ENCODE results near the gene PLAC1. TPM values are rescaled to one million over a fixed set of nuclear protein-coding genes. Genes with fewer than 3 reads are reported as not detected.

Gene PLAC1
- total RNA-seq, 1 experiment from 2014 or later, result 0.34 TPM

- DNase-seq (ENCODE audit: low read depth, low spot score) (no peak), ATAC-seq (no peak)
- TF ChIP-seq EZH2phosphoT487 (IDR thresholded peaks at IDR 0.05; ENCODE audit: borderline replicate concordance) (no peak), CTCF (IDR thresholded peaks at IDR 0.05 in 2 of 3, conservative IDR thresholded peaks at IDR 0.05 in 1 of 3; ENCODE audit: borderline replicate concordance in 1 of 3, insufficient read depth in 1 of 3, low read depth in 2 of 3, low read length in 2 of 3) (no peak), CEBPB (IDR thresholded peaks at IDR 0.05; ENCODE audit: low read depth) (no peak), POLR2AphosphoS5 (IDR thresholded peaks at IDR 0.05; ENCODE audit: low read depth, low read length) (no peak), JUND (IDR thresholded peaks at IDR 0.05) (no peak), EGR1 (IDR thresholded peaks at IDR 0.05; ENCODE audit: low read depth) (no peak), EZH2 (IDR thresholded peaks at IDR 0.05) (no peak), CBX3 (IDR thresholded peaks at IDR 0.05; ENCODE audit: low read depth) (no peak), POLR2A (IDR thresholded peaks at IDR 0.05; ENCODE audit: borderline replicate concordance, extremely low read depth, insufficient read depth, insufficient read length) (no peak), ELF1 (IDR thresholded peaks at IDR 0.05; ENCODE audit: borderline replicate concordance, low read depth) (no peak), RAD21 (IDR thresholded peaks at IDR 0.05; ENCODE audit: low read depth) (no peak), FOSL1 (IDR thresholded peaks at IDR 0.05; ENCODE audit: low read depth) (no peak), SRF (IDR thresholded peaks at IDR 0.05; ENCODE audit: low read depth) (no peak), YY1 (IDR thresholded peaks at IDR 0.05; ENCODE audit: extremely low read depth, insufficient replicate concordance, low read depth, low read length) (no peak)
- TF ChIP-seq, protein P1, sequence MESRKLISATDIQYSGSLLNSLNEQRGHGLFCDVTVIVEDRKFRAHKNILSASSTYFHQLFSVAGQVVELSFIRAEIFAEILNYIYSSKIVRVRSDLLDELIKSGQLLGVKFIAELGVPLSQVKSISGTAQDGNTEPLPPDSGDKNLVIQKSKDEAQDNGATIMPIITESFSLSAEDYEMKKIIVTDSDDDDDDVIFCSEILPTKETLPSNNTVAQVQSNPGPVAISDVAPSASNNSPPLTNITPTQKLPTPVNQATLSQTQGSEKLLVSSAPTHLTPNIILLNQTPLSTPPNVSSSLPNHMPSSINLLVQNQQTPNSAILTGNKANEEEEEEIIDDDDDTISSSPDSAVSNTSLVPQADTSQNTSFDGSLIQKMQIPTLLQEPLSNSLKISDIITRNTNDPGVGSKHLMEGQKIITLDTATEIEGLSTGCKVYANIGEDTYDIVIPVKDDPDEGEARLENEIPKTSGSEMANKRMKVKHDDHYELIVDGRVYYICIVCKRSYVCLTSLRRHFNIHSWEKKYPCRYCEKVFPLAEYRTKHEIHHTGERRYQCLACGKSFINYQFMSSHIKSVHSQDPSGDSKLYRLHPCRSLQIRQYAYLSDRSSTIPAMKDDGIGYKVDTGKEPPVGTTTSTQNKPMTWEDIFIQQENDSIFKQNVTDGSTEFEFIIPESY (IDR thresholded peaks at IDR 0.05; ENCODE audit: extremely low read depth, insufficient replicate concordance, low read length), result no peak
- CTCF ChIA-PET, result no interaction called here
- Histone ChIP-seq H3K79me2 (ENCODE audit: insufficient read depth, low read length) (no peaks in the 10 kb centered on the region), H3K36me3 (ENCODE audit: control insufficient read depth in 1 of 2, insufficient read depth in 2 of 2, low read length in 2 of 2) (no peaks in the 10 kb centered on the region), H3K27me3 (ENCODE audit: insufficient read depth, low read length) (peaks cover 3% of the 10 kb centered on the region; the same call in 1 of the 2 replicates), H2AFZ (ENCODE audit: low read depth, low read length, poor library complexity, severe bottlenecking) (no peak overlapping the region), H3K4me1 (ENCODE audit: control insufficient read depth in 1 of 2, insufficient read depth in 2 of 2, low read length in 2 of 2) (peaks cover 5 to 8% of the 10 kb centered on the region in 2 experiments), H3K9me2 (ENCODE audit: insufficient read depth) (no peaks in the 10 kb centered on the region), H3K27ac (ENCODE audit: low read depth, low read length) (no peak overlapping the region), H3K9me3 (ENCODE audit: control insufficient read depth in 1 of 2, insufficient read depth in 1 of 2, low read depth in 1 of 2, low read length in 2 of 2) (no peaks in the 10 kb centered on the region), H3K4me3 (replicated peaks in 1 of 2; ENCODE audit: low read depth in 1 of 2, low read length in 2 of 2) (no peak overlapping the region), H3K9ac (ENCODE audit: low read length) (no peak overlapping the region), H4K20me1 (ENCODE audit: insufficient read depth) (no peaks in the 10 kb centered on the region), H3K4me2 (ENCODE audit: low read length) (no peak overlapping the region)
- RAD21 ChIA-PET (ENCODE audit: low non-redundant PET in 1 of 2, low total read pairs in 2 of 2, uncharacterized antibody in 2 of 2, unreplicated experiment in 2 of 2), result no interaction called here
- POLR2A ChIA-PET, result no interaction called here
- no TSS peak for BruUV-seq (replicated peaks)
- intact Hi-C loops (cut with micrococcal nuclease), result no loop called here
These were observed 89.8 kb downstream of the PLAC1 start for GRCh38 chrX:134568285-134569016.
